Measurements from ENCODE around the gene ZC3H12D.
A peak's percentile ranks its signal among the peaks of the same experiment; 100 is the strongest.

The ZC3H12D gene

GRCh38 chr6:149484733-149485700 is at the start of gene ZC3H12D:
Gene ZC3H12D, minus strand, starts transcription at chr6:149485014. Its CDS starts 10,471 bp downstream, at chr6:149474543.
- Histone ChIP-seq H3K4me3 (ENCODE audit: low read depth in 1 of 2, low read length in 2 of 2) (peak within 1 kb of the TSS; percentile 66 to 67), H3K4me1 (ENCODE audit: control insufficient read depth in 1 of 2, insufficient read depth in 2 of 2, low read length in 2 of 2) (peaks cover 34 to 40% of the 10 kb centered on the region in 2 donors), H3K9me3 (ENCODE audit: control insufficient read depth in 1 of 2, low read length in 2 of 2) (no peaks in the 10 kb centered on the region), H3K27me3 (ENCODE audit: control insufficient read depth in 1 of 2, insufficient read depth in 2 of 2, low read length in 2 of 2) (no peaks in the 10 kb centered on the region), H3K27ac (ENCODE audit: low read depth, low read length) (peak within 1 kb of the TSS; percentile 83), H3K36me3 (ENCODE audit: control insufficient read depth in 1 of 2, insufficient read depth in 2 of 2, low read length in 2 of 2) (no peaks in the 10 kb centered on the region), H3K9ac (ENCODE audit: low read depth in 1 of 2, low read length in 2 of 2) (peak within 1 kb of the TSS; percentile 40 to 54)

GRCh38 chr6:149529650-149530049 is 44.8 kb upstream of the ZC3H12D start:
- no peak overlapping the region for H3K9ac ChIP-seq (ENCODE audit: low read depth in 1 of 2, low read length in 2 of 2)
- no peak overlapping the region for H3K4me3 ChIP-seq (ENCODE audit: low read depth in 1 of 2, low read length in 2 of 2)
- H3K27ac ChIP-seq (ENCODE audit: low read depth, low read length): no peak overlapping the region
- H3K4me1 ChIP-seq (ENCODE audit: control insufficient read depth in 1 of 2, insufficient read depth in 2 of 2, low read length in 2 of 2): no peaks in the 10 kb centered on the region
- H3K9me3 ChIP-seq (ENCODE audit: control insufficient read depth in 1 of 2, low read length in 2 of 2): no peaks in the 10 kb centered on the region
- no peaks in the 10 kb centered on the region for H3K27me3 ChIP-seq (ENCODE audit: control insufficient read depth in 1 of 2, insufficient read depth in 2 of 2, low read length in 2 of 2)
- peaks cover 26 to 81% of the 10 kb centered on the region in 2 donors for H3K36me3 ChIP-seq (ENCODE audit: control insufficient read depth in 1 of 2, insufficient read depth in 2 of 2, low read length in 2 of 2)

- no peaks in the 10 kb centered on the region for H3K4me1 ChIP-seq (ENCODE audit: control insufficient read depth in 1 of 2, insufficient read depth in 2 of 2, low read length in 2 of 2)
- no peak overlapping the region for H3K27ac ChIP-seq (ENCODE audit: low read depth, low read length)
- no peak overlapping the region for H3K4me3 ChIP-seq (ENCODE audit: low read depth in 1 of 2, low read length in 2 of 2)
- H3K36me3 ChIP-seq (ENCODE audit: control insufficient read depth in 1 of 2, insufficient read depth in 2 of 2, low read length in 2 of 2): peaks cover 17 to 32% of the 10 kb centered on the region in 2 donors
- H3K27me3 ChIP-seq (ENCODE audit: control insufficient read depth in 1 of 2, insufficient read depth in 2 of 2, low read length in 2 of 2): no peaks in the 10 kb centered on the region
- H3K9ac ChIP-seq (ENCODE audit: low read depth in 1 of 2, low read length in 2 of 2): no peak overlapping the region
- no peaks in the 10 kb centered on the region for H3K9me3 ChIP-seq (ENCODE audit: control insufficient read depth in 1 of 2, low read length in 2 of 2)
Observed at GRCh38 chr6:149515494-149515893, 30.7 kb upstream of the ZC3H12D start.

DNA sequence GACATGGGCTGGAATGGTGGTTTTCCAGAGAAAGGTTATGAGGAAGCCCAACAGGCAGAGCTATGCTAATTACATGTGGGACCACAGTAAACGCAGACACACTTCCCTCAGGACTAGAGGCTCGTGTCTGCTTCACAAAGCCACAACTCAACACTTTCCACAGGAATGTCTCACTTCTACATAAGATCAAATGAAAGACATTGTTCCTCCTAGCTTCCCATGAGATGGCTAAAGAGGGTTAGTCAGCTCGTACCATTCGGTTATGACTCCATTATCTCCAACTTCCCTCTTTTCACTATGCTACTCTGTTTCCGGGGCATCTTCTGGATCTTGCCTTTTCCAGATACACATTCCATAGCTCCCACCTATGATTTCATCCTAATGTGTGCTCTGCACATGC is 29.1 kb upstream of the ZC3H12D start:
- no peaks in the 10 kb centered on the region for H3K9me3 ChIP-seq (ENCODE audit: control insufficient read depth in 1 of 2, low read length in 2 of 2)
- H3K27me3 ChIP-seq (ENCODE audit: control insufficient read depth in 1 of 2, insufficient read depth in 2 of 2, low read length in 2 of 2): no peaks in the 10 kb centered on the region
- H3K27ac ChIP-seq (ENCODE audit: low read depth, low read length): no peak overlapping the region
- peaks cover 8 to 23% of the 10 kb centered on the region in 2 donors for H3K36me3 ChIP-seq (ENCODE audit: control insufficient read depth in 1 of 2, insufficient read depth in 2 of 2, low read length in 2 of 2)
- H3K4me1 ChIP-seq (ENCODE audit: control insufficient read depth in 1 of 2, insufficient read depth in 2 of 2, low read length in 2 of 2): no peaks in the 10 kb centered on the region
- H3K4me3 ChIP-seq (ENCODE audit: low read depth in 1 of 2, low read length in 2 of 2): no peak overlapping the region
- no peak overlapping the region for H3K9ac ChIP-seq (ENCODE audit: low read depth in 1 of 2, low read length in 2 of 2)

- Histone ChIP-seq H3K27me3 (ENCODE audit: control insufficient read depth in 1 of 2, insufficient read depth in 2 of 2, low read length in 2 of 2) (no peaks in the 10 kb centered on the region), H3K27ac (ENCODE audit: low read depth, low read length) (no peak overlapping the region), H3K4me1 (ENCODE audit: control insufficient read depth in 1 of 2, insufficient read depth in 2 of 2, low read length in 2 of 2) (no peaks in the 10 kb centered on the region), H3K36me3 (ENCODE audit: control insufficient read depth in 1 of 2, insufficient read depth in 2 of 2, low read length in 2 of 2) (peaks cover 3 to 21% of the 10 kb centered on the region in 2 donors), H3K9ac (ENCODE audit: low read depth in 1 of 2, low read length in 2 of 2) (no peak overlapping the region), H3K4me3 (ENCODE audit: low read depth in 1 of 2, low read length in 2 of 2) (no peak overlapping the region), H3K9me3 (ENCODE audit: control insufficient read depth in 1 of 2, low read length in 2 of 2) (no peaks in the 10 kb centered on the region)
Observed at GRCh38 chr6:149510793-149511512, 26.1 kb upstream of the ZC3H12D start.

- Histone ChIP-seq H3K36me3 (ENCODE audit: control insufficient read depth in 1 of 2, insufficient read depth in 2 of 2, low read length in 2 of 2) (peaks cover 3 to 15% of the 10 kb centered on the region in 2 donors), H3K9me3 (ENCODE audit: control insufficient read depth in 1 of 2, low read length in 2 of 2) (no peaks in the 10 kb centered on the region), H3K4me1 (ENCODE audit: control insufficient read depth in 1 of 2, insufficient read depth in 2 of 2, low read length in 2 of 2) (no peaks in the 10 kb centered on the region), H3K9ac (ENCODE audit: low read depth in 1 of 2, low read length in 2 of 2) (no peak overlapping the region), H3K27ac (ENCODE audit: low read depth, low read length) (no peak overlapping the region), H3K27me3 (ENCODE audit: control insufficient read depth in 1 of 2, insufficient read depth in 2 of 2, low read length in 2 of 2) (no peaks in the 10 kb centered on the region), H3K4me3 (ENCODE audit: low read depth in 1 of 2, low read length in 2 of 2) (no peak overlapping the region)
Observed at GRCh38 chr6:149508485-149508884, 23.7 kb upstream of the ZC3H12D start.

DNA sequence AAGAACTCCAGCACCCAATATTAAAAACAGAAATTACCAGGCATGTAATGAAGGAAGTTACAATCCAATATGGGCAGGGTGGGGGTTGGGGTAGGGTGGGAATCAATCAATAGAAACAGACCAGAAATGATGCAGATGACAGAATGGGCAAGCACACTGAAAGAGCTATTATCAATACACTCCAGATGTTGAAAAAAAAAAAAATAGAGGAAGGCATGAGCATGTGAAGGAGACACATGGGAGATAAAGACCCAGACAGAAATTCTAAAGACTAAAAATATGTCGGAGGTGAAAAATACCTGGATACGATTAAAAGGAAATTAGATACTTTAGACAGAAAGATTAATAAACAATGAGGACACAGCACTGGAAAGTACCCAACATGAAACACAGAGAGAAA is 19.1 kb upstream of the ZC3H12D start:
- Histone ChIP-seq H3K4me3 (ENCODE audit: low read depth in 1 of 2, low read length in 2 of 2) (no peak overlapping the region), H3K9ac (ENCODE audit: low read depth in 1 of 2, low read length in 2 of 2) (no peak overlapping the region), H3K9me3 (ENCODE audit: control insufficient read depth in 1 of 2, low read length in 2 of 2) (no peaks in the 10 kb centered on the region), H3K27me3 (ENCODE audit: control insufficient read depth in 1 of 2, insufficient read depth in 2 of 2, low read length in 2 of 2) (no peaks in the 10 kb centered on the region), H3K4me1 (ENCODE audit: control insufficient read depth in 1 of 2, insufficient read depth in 2 of 2, low read length in 2 of 2) (no peaks in the 10 kb centered on the region), H3K27ac (ENCODE audit: low read depth, low read length) (no peak overlapping the region), H3K36me3 (ENCODE audit: control insufficient read depth in 1 of 2, insufficient read depth in 2 of 2, low read length in 2 of 2) (peaks cover 0 to 4% of the 10 kb centered on the region in 2 donors)

DNA sequence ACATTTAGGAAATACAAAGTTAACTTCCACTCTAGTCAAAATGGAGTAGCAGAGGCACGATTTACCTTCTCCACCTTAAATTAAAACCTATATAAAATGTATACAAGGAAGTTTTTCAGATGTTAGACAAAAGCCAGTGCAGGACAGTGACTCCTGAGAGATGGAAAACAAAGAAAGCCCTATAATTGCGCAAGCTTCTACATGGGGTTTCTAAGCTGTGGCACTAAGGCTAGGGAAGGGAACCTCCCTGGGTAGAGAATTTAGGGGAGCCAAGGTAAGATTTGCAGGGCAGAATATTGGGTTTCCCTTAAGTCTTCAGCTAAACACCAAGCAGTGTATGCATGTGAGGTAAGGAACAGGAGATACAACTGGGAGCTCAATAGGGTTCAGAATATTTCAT is 18.5 kb upstream of the ZC3H12D start:
- no peaks in the 10 kb centered on the region for H3K27me3 ChIP-seq (ENCODE audit: control insufficient read depth in 1 of 2, insufficient read depth in 2 of 2, low read length in 2 of 2)

GRCh38 chr6:149501768-149502167 is 17.0 kb upstream of the ZC3H12D start:
- Histone ChIP-seq H3K27ac (ENCODE audit: low read depth, low read length) (no peak overlapping the region), H3K9me3 (ENCODE audit: control insufficient read depth in 1 of 2, low read length in 2 of 2) (no peaks in the 10 kb centered on the region), H3K4me3 (ENCODE audit: low read depth in 1 of 2, low read length in 2 of 2) (no peak overlapping the region), H3K36me3 (ENCODE audit: control insufficient read depth in 1 of 2, insufficient read depth in 2 of 2, low read length in 2 of 2) (peaks cover 0 to 4% of the 10 kb centered on the region in 2 donors), H3K27me3 (ENCODE audit: control insufficient read depth in 1 of 2, insufficient read depth in 2 of 2, low read length in 2 of 2) (no peaks in the 10 kb centered on the region), H3K4me1 (ENCODE audit: control insufficient read depth in 1 of 2, insufficient read depth in 2 of 2, low read length in 2 of 2) (no peaks in the 10 kb centered on the region), H3K9ac (ENCODE audit: low read depth in 1 of 2, low read length in 2 of 2) (no peak overlapping the region)

More for the DNA sequence above, 18.5 kb upstream of the ZC3H12D start:
- no peak overlapping the region for H3K9ac ChIP-seq (ENCODE audit: low read depth in 1 of 2, low read length in 2 of 2)
- peaks cover 0 to 4% of the 10 kb centered on the region in 2 donors for H3K36me3 ChIP-seq (ENCODE audit: control insufficient read depth in 1 of 2, insufficient read depth in 2 of 2, low read length in 2 of 2)
- no peaks in the 10 kb centered on the region for H3K9me3 ChIP-seq (ENCODE audit: control insufficient read depth in 1 of 2, low read length in 2 of 2)
- no peak overlapping the region for H3K4me3 ChIP-seq (ENCODE audit: low read depth in 1 of 2, low read length in 2 of 2)
- H3K4me1 ChIP-seq (ENCODE audit: control insufficient read depth in 1 of 2, insufficient read depth in 2 of 2, low read length in 2 of 2): no peaks in the 10 kb centered on the region
- H3K27ac ChIP-seq (ENCODE audit: low read depth, low read length): no peak overlapping the region

DNA sequence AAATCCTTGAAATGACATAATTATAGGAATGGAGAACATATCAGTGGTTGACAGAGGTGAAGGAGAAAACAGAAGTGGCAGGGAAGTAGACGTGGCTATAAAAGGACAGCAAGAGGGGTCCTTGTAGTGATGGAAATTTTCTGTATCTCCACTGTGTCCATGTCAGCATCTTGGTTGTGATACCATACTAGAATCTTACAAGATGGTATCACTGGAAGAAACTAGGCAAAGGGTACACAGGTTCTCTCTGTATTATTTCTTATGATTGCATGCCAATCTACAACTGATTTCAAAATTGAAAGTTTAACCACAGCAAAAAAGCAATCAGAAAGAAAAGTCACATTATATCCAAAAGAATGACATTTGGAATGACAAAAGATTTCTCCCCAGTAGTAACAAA is 16.4 kb upstream of the ZC3H12D start:
- H3K4me3 ChIP-seq (ENCODE audit: low read depth in 1 of 2, low read length in 2 of 2): no peak overlapping the region
- no peak overlapping the region for H3K27ac ChIP-seq (ENCODE audit: low read depth, low read length)
- H3K9ac ChIP-seq (ENCODE audit: low read depth in 1 of 2, low read length in 2 of 2): no peak overlapping the region
- no peaks in the 10 kb centered on the region for H3K27me3 ChIP-seq (ENCODE audit: control insufficient read depth in 1 of 2, insufficient read depth in 2 of 2, low read length in 2 of 2)
- no peaks in the 10 kb centered on the region for H3K9me3 ChIP-seq (ENCODE audit: control insufficient read depth in 1 of 2, low read length in 2 of 2)
- H3K4me1 ChIP-seq (ENCODE audit: control insufficient read depth in 1 of 2, insufficient read depth in 2 of 2, low read length in 2 of 2): no peaks in the 10 kb centered on the region
- H3K36me3 ChIP-seq (ENCODE audit: control insufficient read depth in 1 of 2, insufficient read depth in 2 of 2, low read length in 2 of 2): peaks cover 0 to 4% of the 10 kb centered on the region in 2 donors
